CD4-positive, alpha-beta T cell (primary cell): ENCODE measurements around the gene SHLD1. TPM values are rescaled to one million over a fixed set of nuclear protein-coding genes. Genes with fewer than 3 reads are reported as not detected.

Experiments
- ATAC-seq: fragments of 200-7000 bp; cut with Tn5 transposase; one replicate; pipeline ENCODE4 v1.10.0; 2022; ENCODE audit warnings: mild to moderate bottlenecking; ENCODE audit not compliant: poor library complexity
- CTCF ChIA-PET: fragments of 350-600 bp; sonication (Branson Sonifier 250); formaldehyde crosslinking; loops from one replicate; lab custom pipeline; 2021; ENCODE audit warnings: antibody characterized with exemption, inconsistent platforms; lab: Charles Lee
- POLR2A ChIA-PET: fragments of 350-600 bp; sonication (Branson Sonifier 250); formaldehyde crosslinking; loops from one replicate; lab custom pipeline; 2021; ENCODE audit warnings: antibody characterized with exemption, inconsistent platforms; lab: Charles Lee
- DNase-seq, 14 experiments: peaks; one replicate each; pipeline ENCODE4 v3.0.0-alpha.2; 2013 to 2020; ENCODE audit warnings: mixed read lengths in 2 of 14
- H3K27ac ChIP-seq, 2 donors: one replicate each; pipeline versions ENCODE4 v1.5.1 to v1.7.0; 2013; ENCODE audit warnings: low read length in 2 of 2, low read depth in 1 of 2, mild to moderate bottlenecking in 1 of 2
- H3K27me3 ChIP-seq, 2 experiments: 1 replicate in 1 of 2; 2 replicates in 1 of 2; pipeline versions ENCODE4 v1.6.1 to v1.7.0; 2013; ENCODE audit warnings: low read length in 2 of 2, control low read depth in 1 of 2, mild to moderate bottlenecking in 1 of 2, moderate library complexity in 1 of 2; ENCODE audit not compliant: insufficient read depth in 2 of 2, control insufficient read depth in 1 of 2
- H3K36me3 ChIP-seq: one replicate; pipeline ENCODE4 v1.6.1; 2013; ENCODE audit warnings: low read length, control low read depth; ENCODE audit not compliant: insufficient read depth
- H3K4me1 ChIP-seq: one replicate; pipeline ENCODE4 v1.6.1; 2013; ENCODE audit warnings: low read length, control low read depth; ENCODE audit not compliant: insufficient read depth
- H3K4me3 ChIP-seq: one replicate; pipeline ENCODE4 v1.5.1; 2013; ENCODE audit warnings: mild to moderate bottlenecking, low read length, moderate library complexity
- H3K9me3 ChIP-seq, 2 experiments: 1 replicate in 1 of 2; 2 replicates in 1 of 2; pipeline versions ENCODE4 v1.6.1 to v1.7.0; 2013; ENCODE audit warnings: low read length in 2 of 2, mild to moderate bottlenecking in 2 of 2, control low read depth in 1 of 2, moderate library complexity in 1 of 2; ENCODE audit not compliant: control insufficient read depth in 1 of 2, insufficient read depth in 1 of 2
- H3K27ac Mint-ChIP-seq: one replicate; pipeline ENCODE4 v1.8.0; 2020; ENCODE audit warnings: mixed read lengths
- H3K27me3 Mint-ChIP-seq: one replicate; pipeline ENCODE4 v1.8.0; 2021; ENCODE audit warnings: mixed read lengths
- H3K36me3 Mint-ChIP-seq: one replicate; pipeline ENCODE4 v1.8.0; 2021; ENCODE audit warnings: low read depth, mixed read lengths
- H3K4me1 Mint-ChIP-seq: one replicate; pipeline ENCODE4 v1.8.0; 2021; ENCODE audit warnings: low read depth, mixed read lengths
- H3K4me3 Mint-ChIP-seq: one replicate; pipeline ENCODE4 v1.8.0; 2020; ENCODE audit warnings: mild to moderate bottlenecking, mixed read lengths
- H3K9me3 Mint-ChIP-seq: one replicate; pipeline ENCODE4 v1.8.0; 2020; ENCODE audit warnings: mixed read lengths
- intact Hi-C, 2 experiments: fragments of 100-400 bp; cut with DNase I in 1 of 2; cut with micrococcal nuclease in 1 of 2; formaldehyde crosslinking; loops; one replicate each; pipeline versions ENCODE4 v1.15.1 to v1.9.0; 2023 to 2025; cut with DNase I, micrococcal nuclease
- total RNA-seq, 174 experiments: library from RNA in 2 of 174; stranded (reverse) in 2 of 174; gene quantifications; one replicate each; pipeline ENCODE4 v1.2.3 and lab custom pipeline; 2021 to 2026
- TF ChIP-seq, protein P1 (sequence below): fragments of 200-600 bp; IDR thresholded peaks from one replicate; pipeline ENCODE4 v1.8.0; 2022; ENCODE audit warnings: antibody characterized with exemption, mild to moderate bottlenecking

The SHLD1 gene
- total RNA-seq, 2 experiments from 2014 or later, result 7.0 to 7.3 TPM

DNA sequence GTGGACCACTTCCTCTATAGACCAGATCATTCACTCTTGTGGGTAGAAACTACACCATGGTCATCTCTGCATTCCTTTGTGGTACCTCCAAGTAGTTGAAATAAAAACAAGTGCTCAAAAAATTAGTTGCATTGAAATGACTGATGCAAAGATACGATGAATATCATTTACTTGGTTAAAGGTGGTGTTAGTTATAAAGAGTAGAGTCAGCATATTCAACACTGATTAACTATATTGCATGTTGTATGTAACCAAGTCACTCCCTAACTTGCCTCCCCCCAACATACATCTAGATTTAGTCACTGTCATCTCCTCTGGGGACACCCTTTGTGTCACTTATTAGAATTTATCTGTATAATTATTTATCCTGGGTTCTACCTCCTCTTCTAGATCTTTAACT is 77.7 kb downstream of the SHLD1 start:
- Mint-ChIP-seq H3K27me3 (no peaks in the 10 kb centered on the region), H3K4me1 (peaks cover 4% of the 10 kb centered on the region), H3K4me3 (no peak overlapping the region), H3K36me3 (peaks cover 18% of the 10 kb centered on the region), H3K27ac (no peak overlapping the region), H3K9me3 (no peaks in the 10 kb centered on the region)
- Histone ChIP-seq H3K4me3 (no peak overlapping the region), H3K27me3 (no peaks in the 10 kb centered on the region), H3K9me3 (no peaks in the 10 kb centered on the region), H3K36me3 (no peaks in the 10 kb centered on the region), H3K4me1 (no peaks in the 10 kb centered on the region), H3K27ac (no peak overlapping the region)
- intact Hi-C loops, result no loop called here
- ChIA-PET CTCF (no interaction called here), POLR2A (no interaction called here)
- TF ChIP-seq, protein P1, sequence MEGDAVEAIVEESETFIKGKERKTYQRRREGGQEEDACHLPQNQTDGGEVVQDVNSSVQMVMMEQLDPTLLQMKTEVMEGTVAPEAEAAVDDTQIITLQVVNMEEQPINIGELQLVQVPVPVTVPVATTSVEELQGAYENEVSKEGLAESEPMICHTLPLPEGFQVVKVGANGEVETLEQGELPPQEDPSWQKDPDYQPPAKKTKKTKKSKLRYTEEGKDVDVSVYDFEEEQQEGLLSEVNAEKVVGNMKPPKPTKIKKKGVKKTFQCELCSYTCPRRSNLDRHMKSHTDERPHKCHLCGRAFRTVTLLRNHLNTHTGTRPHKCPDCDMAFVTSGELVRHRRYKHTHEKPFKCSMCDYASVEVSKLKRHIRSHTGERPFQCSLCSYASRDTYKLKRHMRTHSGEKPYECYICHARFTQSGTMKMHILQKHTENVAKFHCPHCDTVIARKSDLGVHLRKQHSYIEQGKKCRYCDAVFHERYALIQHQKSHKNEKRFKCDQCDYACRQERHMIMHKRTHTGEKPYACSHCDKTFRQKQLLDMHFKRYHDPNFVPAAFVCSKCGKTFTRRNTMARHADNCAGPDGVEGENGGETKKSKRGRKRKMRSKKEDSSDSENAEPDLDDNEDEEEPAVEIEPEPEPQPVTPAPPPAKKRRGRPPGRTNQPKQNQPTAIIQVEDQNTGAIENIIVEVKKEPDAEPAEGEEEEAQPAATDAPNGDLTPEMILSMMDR, result no peak
- no peak for DNase-seq
- ATAC-seq, result no peak

DNA sequence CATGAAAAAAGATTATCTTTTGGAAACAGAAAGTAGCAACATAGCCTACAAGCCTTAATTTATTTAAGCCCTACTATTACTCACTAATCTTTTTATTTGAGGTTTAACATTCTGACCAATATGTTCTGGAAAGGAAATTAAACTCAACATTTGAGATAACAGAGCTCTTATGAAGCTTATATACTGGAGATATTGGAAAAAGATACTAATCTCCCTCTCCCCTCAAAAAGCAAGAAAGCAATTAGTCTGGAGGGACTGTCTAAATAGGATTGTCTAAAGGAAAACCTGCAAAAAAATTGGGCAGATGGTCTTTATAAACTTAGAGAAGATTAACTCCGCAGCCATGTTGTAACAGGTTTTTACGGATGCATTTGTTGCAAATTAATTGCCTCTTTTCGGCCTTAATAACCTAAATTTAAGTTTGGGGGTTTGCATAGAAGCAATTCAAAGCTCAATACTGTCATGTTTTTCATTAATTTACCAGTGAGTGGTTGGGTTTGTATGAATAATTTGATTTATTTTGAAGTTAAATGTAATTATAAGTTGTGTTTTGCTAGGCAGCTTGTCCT is 79.1 kb downstream of the SHLD1 start:
- Mint-ChIP-seq H3K27ac (no peak overlapping the region), H3K9me3 (peaks cover 2% of the 10 kb centered on the region), H3K4me1 (peaks cover 14% of the 10 kb centered on the region), H3K4me3 (no peak overlapping the region), H3K36me3 (peaks cover 25% of the 10 kb centered on the region), H3K27me3 (no peaks in the 10 kb centered on the region)
- POLR2A ChIA-PET, result no interaction called here
- Histone ChIP-seq H3K27ac (no peak overlapping the region), H3K4me1 (no peaks in the 10 kb centered on the region), H3K9me3 (peaks cover 0 to 2% of the 10 kb centered on the region in 2 experiments), H3K36me3 (no peaks in the 10 kb centered on the region), H3K27me3 (no peaks in the 10 kb centered on the region), H3K4me3 (no peak overlapping the region)
- CTCF ChIA-PET, result interaction anchor here (0.6 to 1.3 kb wide), 2 partner anchors 12 to 176 kb away, joined by 3 to 4 read pairs; no protein-coding TSS in a partner anchor
- TF ChIP-seq, protein P1, result no peak
- ATAC-seq (no peak), DNase-seq (no peak)
- intact Hi-C loops, result no loop called here

DNA sequence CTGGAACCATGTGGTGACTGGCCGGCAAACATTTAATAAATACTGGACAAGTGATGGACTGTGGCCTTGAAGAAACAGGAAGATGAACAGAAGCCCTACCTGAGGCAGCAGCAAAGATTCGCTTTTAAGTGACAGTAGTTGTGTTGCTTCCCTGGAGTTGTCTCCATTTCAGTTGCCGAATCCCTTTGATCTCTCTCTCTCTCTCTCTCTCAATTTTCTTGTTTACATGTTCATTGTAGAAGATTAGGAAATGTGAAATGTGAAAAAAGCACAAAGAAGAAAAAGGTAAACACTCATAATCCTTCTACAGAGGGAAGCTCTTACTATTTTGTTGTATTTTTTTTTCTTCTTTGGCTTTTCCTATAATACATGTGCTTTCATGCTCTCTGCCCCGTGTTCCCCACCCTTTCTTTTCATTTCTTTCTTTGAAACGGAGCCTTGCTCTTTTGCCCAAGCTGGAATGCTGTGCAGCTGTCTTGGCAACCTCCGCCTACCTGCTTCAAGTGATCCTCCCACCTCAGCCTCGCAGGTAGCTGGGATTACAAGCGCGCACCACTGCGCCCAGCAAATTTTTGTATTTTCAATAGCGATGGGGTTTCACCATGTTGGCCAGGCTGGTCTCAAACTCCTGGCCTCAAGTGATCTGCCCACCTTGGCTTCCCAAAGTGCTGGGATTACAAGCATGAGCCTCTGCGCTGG is 81.5 kb downstream of the SHLD1 start:
- Mint-ChIP-seq H3K4me3 (no peak overlapping the region), H3K4me1 (peaks cover 32% of the 10 kb centered on the region), H3K27ac (no peak overlapping the region), H3K36me3 (peaks cover 42% of the 10 kb centered on the region), H3K9me3 (peaks cover 2% of the 10 kb centered on the region), H3K27me3 (no peaks in the 10 kb centered on the region)
- ATAC-seq (no peak), DNase-seq (no peak)
- intact Hi-C loops, result loop anchor here in 1 of 2 experiments (5.0 to 10.0 kb wide), 2 partner anchors 116 to 117 kb away; no protein-coding TSS in a partner anchor
- ChIA-PET CTCF (interaction anchor here (0.7 kb wide), 1 partner anchor 262 kb away, joined by 3 read pairs; no protein-coding TSS in a partner anchor), POLR2A (interaction anchor here (1.5 kb wide), 1 partner anchor 10 kb away, joined by 4 read pairs; no protein-coding TSS in a partner anchor)
- H3K27me3 ChIP-seq, result no peaks in the 10 kb centered on the region
- no peak overlapping the region for H3K27ac ChIP-seq
- H3K36me3 ChIP-seq, result peaks cover 4% of the 10 kb centered on the region
- H3K4me1 ChIP-seq, result peaks cover 18% of the 10 kb centered on the region
- peaks cover 0 to 5% of the 10 kb centered on the region in 2 experiments for H3K9me3 ChIP-seq
- no peak overlapping the region for H3K4me3 ChIP-seq
- TF ChIP-seq, protein P1, result no peak
